Measurements from ENCODE around the gene SLC12A4.
A peak's percentile ranks its signal among the peaks of the same experiment; 100 is the strongest.
"Not testable (repeated sequence)": the region's sequence is repeated elsewhere in the genome, so short reads cannot be mapped to it uniquely, and the experiment has no call there.

SLC12A4 gene

DNA sequence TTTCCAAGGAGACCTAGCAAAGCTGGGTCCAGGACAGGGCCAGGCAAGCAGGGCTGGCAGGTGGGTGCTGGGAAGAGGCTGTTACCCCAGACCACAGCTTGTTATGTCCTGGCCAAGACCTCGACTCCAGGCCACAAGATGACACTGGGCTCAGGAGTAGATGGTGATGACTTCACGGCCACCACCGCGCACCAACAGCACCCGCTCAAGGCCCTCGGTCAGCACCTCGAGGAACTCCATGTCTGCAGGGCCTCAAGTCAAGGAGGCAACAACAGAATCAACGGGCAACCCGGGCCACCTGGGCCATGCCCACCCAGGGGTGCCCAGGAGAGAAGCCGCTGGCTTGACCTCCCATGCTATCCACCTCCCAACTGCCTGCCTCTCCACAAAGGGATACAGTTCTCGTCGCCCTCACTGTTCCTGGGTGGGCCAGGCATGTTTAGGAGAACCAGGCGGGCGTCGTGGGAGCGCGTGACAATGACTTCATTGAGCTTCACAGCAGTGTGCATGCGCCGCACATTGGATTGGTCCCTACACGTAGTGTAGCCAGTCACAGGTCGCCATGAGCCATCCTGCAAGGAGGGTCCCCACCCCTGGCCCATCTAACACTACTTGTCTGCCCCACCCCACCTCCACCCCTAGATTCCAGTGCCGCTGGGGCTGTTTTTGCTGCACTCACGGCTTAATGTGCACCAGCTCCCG, 23.6 kb downstream of the SLC12A4 start:
- Histone ChIP-seq H3K4me3 (no peak overlapping the region), H3K27ac (peak overlapping the region in 7 of 21 experiments; percentile 28 to 78 (median 62))

DNA sequence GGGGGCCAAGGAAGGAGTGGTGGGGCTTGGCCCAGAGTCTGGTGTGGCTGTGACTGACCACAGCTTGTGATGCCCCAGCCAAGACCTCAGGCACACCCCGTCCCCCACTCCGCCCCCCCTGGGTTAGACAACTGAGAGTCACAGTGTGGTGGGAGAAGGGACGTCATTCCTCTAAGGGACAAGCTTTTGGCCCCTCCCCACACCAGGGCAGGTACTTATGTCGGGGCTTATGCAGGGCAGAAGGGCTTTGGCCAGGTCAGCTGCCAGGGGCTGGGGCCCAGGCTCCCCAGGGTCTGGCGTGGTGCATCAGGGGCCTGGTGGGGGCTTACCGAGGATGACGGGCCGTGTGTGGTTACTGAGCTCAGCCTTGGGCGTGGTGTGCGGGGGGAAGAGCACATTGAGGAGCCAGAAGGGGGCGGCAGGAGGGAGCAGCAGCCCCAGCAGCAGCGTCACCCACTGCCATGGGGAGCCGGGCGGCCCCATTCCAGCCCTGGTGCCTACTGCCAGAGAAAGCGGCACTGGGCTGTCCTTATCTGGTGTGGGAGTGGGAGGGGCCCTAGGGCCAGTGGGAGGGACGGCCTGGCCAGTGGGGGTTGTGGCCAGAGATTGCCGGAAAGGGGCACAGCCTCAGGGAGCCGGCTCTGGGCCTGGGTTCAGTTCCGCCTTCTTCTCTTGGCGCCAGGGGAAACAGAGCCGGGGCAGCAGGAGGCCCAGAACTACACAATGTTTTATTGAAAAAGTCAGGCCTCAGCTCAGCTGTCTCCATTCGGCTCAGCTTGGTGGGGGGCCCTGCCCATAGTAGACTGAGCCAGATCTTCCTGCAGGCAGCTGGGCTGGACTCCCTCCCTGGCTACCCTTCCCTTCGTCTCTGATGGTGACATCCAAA, 24.6 kb downstream of the SLC12A4 start, which contains the start of gene LCAT:
Gene LCAT (minus strand): TSS at position 502 of the 886 bp plus-strand sequence. CDS start 19 bp downstream, at position 483.
- peak within 1 kb of the TSS in 9 of 21 experiments; percentile 15 to 78 (median 61) for H3K27ac ChIP-seq
- no peak within 1 kb of the TSS for H3K4me3 ChIP-seq

DNA sequence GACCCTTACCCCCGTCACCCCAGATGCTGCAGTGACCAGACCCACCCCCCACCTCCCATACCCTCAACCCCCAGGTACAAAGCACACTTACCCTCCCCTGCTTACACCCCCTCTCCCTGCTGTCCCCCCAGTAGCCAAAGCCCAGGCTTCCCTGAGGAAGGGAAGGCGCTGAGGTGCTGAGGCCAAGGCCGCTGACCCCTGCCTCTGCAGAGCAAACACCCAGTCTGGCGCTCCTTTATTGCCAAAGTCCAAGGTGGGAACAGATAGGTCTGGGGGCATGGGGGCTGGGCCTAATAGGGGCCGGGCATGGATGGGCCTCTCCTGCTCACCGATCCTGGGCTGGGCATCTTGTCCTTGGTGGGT, 25.2 kb downstream of the SLC12A4 start:
- Histone ChIP-seq H3K4me3 (no peak overlapping the region), H3K27ac (peak overlapping the region in 8 of 21 experiments; percentile 15 to 78 (median 62))

DNA sequence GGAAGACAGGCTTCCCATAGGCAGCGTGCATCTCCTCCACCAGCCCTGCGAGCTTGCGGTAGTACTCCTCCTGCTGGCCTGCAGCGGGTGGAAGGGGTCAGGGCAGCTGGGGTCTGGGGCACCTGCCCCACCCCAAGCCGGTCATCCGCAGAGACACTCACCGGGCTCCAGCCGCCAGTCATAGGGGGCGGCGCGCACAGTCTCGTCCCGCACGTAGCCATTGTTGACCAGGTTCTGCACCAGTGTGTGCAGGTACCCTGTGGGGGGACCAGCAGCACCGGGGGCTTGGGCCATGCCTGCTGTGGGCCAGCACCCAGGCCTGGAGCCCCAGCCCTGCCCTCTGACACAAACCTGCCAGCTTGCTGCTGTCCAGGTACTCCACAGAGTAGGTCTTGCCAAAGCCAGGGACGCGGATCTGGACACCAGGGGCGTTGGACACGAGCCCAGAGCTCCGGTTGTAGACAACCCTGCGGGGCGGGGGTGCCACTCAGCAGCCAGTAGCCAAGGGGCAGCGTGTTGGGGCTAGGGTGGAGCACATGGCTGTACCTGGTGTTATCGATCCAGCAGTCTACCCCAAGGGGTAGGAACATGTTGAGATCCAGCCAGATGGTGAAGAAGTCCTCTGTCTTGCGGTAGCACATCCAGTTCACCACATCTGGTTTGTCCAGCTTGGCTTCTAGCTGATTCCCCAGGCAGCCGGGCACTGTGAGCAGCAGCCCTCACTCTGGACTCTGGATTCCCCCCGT, 25.8 kb downstream of the SLC12A4 start:
- peak overlapping the region in 3 of 21 experiments; percentile 3 to 31 (median 30) for H3K27ac ChIP-seq
- H3K4me3 ChIP-seq: no peak overlapping the region

DNA sequence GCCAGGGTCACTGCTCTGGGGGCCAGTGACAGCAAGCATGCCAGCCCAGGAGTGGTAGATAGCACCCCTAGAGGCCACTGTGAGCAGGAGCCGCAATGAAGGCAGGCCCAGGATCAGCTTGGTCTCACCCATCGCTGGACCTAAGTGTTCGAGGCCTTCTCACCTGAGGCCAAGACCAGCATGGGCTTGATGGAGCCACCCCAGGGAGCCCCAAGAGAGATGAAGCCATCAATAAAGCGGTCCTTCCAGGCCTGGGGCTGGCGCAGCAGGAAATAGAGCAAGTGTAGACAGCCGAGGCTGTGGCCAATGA, 26.3 kb downstream of the SLC12A4 start:
- Histone ChIP-seq H3K4me3 (no peak overlapping the region), H3K27ac (peak overlapping the region in 1 of 21 experiments; percentile 31)

DNA sequence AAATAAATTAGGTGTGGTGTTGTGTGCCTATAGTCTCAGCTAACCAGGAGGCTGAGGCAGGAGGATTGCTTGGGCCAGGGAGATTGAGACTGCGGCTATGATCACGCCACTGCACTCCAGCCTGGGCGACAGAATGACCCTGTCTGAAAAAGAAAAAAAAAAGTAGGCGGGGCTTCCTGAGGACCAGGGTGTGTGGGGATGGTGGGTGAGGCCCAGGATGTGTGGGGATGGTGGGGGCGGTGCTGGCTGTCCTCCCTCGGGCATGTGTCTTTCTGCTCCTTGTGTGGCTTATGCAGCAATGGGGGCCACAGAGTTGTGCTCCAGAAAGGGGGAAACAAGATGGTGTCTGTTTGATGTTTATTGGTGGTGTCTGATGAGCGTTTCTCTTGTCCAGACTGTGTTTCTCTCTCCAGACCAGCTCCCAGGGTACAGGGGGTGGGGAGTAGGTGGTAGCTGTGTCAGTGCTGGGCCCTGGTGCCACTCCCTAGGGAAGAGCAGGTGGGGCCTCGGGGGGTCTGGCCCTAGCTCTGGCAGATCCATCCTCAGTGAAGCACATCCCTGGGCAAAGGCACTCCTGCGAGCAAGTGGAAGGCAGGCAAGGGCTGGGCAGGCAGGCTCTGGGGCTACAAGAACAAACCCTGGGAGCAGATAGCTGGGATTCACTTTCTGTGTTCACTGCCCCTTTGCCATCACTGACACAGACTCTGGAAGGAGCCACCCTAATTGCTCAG, 26.8 kb downstream of the SLC12A4 start:
- Histone ChIP-seq H3K27ac (peak overlapping the region in 2 of 21 experiments; percentile 29 to 31), H3K4me3 (no peak overlapping the region)

DNA sequence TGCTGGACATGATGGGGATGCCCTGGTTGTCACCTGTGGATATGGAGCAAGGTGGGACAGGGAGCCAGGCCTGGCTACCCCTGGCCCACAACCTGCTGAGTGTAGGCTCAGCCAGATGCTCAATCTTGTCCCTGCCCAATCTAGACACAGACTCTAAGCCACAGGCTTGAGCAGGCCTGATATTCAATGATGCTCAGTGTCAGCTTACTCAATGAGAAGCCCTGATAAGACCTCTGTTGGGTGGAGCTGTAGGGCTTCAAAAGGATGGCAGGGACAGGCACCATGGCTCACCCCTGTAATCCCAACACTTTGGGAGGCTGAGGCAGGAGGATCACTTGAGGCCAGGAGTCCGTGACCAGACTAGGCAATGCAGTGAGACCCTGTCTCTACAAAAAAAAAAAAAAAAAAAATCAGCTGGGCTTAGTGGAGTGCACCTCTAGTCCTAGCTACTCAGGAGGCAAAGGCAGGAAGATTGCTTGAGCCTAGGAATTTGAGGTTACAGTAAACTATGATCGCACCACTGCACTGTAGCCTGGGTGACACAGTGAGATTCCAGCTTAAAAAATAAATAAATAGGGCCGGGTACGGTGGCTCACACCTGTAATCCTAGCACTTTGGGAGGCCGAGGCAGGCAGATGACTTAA, 27.9 kb downstream of the SLC12A4 start:
- Histone ChIP-seq H3K4me3 (no peak overlapping the region), H3K27ac (peak overlapping the region in 1 of 21 experiments; percentile 14)

DNA sequence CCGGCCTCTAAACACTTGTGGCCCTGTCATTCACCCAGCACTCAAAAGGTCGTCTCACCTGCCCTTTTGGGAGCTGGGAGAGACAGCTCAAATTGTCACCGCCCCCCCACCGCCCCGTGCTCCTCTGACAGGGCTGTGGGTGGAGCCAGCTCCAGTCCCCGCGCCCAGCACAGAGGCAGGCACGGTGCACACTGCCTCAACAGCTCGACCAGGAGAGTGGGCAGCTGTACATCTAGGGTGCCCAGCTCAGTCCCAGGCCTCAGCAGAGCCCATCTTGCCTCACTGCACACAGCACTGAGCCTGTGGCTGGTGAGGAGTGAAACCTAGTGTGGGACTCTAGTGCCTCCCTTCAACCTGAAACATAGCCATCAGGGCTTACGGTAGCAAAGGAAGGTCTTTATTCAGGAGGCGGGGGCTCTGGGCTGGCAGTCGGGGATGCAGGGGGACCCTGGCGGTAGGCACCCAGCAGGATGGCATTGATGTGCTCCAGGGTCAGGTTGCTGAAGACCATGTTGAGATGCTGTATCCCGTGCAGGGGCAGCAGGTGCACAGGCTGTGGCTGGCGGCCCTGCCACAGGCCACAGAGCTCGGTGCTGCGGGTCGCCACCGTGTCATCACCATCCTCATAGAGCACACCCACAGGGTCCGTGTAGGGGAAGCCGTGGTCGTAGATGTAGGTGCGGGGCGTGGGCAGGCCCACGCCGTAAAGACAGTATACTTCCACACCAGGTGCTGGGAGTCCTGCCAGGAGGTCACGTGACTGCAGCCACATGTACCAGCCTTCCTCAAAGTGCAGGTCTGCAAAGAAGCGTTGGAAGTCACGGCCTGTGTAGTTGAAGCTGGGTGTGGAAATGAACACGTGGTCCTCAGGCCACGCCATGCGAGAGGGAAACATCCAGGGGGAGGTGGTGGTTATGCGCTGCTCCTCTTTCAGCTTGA, 28.7 kb downstream of the SLC12A4 start:
- H3K27ac ChIP-seq: peak overlapping the region in 4 of 21 experiments; percentile 2 to 55 (median 19)
- no peak overlapping the region for H3K4me3 ChIP-seq

DNA sequence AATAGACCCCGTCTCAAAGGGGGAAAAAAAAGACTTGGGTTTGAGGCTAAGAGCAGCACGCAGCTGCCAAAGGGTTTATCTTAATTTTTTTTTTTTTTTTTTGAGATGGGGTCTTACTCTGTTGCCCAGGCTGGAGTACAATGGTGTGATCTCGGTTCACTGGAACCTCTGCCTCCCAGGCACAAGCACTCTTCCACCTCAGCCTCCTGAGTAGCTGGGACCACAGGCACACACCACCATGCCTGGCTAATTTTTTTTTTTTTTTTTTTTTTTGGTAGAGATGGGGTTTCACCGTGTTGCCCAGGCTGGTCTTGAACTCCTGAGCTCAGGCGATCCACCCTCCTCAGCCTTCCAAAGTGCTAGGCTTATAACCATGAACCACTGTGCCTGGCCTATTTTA, 30.7 kb downstream of the SLC12A4 start:
- peak overlapping the region in 11 of 21 experiments; percentile 88 to 99 (median 94) for H3K27ac ChIP-seq
- not testable (repeated sequence) for H3K4me3 ChIP-seq

DNA sequence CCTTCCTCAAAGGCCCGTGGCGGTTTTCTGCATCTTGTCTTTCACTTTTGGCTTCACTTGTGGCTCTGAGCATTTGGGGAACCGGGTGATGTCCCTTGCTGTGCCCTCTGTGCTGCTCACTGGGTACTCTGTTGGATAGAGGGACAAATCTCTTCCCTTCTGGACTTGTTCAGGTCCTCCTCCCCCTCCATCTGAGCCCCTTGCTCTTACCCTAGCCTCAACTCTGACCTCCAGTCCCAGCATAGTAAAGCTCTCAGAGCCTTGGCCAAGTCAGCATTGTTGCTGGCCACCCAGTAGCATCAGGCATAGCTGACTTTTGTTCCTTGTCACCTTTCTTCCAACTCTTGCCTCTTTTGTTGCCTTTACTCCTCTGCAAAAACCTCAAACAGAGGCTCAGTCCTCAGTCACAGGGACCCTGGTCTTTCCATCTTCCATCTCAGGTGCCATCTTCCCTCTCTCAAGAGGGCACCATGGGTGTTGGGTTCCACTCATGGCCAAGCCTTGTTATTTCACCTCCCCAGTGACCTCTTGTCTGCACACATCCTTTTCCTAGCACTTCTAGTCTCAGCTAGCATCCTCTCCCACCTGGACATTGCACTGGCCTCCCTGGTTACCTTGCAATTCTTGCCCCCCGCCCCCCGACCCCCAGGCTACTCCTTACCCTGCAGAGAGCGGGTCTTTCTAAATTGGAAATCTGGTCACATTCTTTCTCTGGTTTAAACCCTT, 31.4 kb downstream of the SLC12A4 start:
- peak overlapping the region in 20 of 21 experiments; percentile 88 to 99 (median 95) for H3K27ac ChIP-seq
- H3K4me3 ChIP-seq: peak overlapping the region; percentile 66 to 95 (median 67)

DNA sequence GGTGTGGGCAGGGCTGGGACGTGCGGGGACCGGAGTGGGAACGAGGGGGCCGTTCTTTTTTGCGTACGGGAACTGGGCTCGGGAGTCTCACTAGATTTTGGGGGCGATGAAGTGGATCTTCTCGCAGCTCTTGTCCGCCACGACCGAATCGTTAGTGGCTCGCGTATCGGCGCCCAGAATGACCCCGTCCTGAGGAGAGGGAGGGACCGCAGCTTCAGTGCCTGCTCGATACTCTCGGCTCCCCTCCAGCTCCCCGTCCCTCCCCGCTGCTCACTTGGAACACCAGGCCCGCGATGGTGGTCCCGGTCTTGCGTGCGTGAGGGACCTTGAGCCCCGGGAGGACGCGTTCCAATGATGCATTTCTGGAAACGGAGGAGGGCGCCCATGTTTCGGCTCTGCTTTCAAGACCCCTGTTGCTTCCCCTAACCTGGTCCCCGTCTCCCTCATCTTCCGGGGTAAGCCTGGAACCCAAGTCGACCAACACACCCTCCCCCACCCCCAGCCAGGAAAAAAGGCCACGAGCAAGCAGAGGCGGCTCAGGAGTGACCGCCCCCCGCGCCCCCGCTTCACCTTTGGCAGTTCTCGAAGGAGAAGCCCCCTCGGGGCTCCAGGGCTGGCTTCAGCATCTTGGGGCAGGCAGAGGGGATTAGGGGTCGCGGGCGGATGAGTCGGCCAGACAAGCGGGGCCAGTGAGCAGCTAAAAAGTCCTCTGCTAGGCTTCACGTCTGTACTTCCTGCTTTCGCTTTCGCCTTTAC, 32.1 kb downstream of the SLC12A4 start, which contains the start of gene PSMB10:
Gene PSMB10 (minus strand): TSS at position 727 of the 756 bp plus-strand sequence. CDS start 101 bp downstream, at position 626.
- H3K27ac ChIP-seq: peak within 1 kb of the TSS; percentile 68 to 99 (median 95)
- peak within 1 kb of the TSS; percentile 66 to 95 (median 67) for H3K4me3 ChIP-seq

DNA sequence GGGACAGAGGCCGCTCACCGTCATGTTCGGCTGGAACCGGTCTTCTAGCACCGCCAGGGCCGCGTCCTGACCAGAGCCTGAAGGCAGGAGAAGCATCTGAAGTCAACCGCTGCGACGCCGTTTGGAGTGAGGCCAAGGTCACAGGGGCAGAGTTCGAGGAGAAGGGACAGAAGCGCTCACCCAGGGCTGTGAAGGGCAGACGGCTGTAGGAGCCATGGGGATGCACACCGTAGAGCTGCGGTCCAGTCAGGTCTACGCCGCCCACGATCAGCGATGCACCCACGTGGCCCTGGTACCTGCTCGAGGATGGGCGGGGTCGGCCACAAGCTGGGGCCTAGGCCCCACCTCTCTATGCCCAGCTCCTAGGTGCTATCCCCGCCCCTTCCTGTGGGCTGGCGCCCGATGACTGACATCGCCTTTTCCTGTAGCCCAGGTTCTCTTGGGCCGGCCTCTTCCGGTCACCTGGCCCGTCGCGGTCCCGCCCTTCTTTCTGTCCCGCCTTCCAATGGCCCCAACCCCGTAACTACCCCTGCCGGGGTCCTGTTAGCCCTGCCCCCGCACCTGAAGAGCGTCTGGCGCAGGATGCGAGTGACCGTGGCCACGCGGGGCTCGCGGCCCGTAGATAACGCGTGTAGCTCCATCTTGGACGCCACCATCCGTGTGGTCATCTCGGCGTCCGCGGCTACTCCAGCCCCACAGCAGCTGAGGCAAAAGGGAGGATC, 32.9 kb downstream of the SLC12A4 start:
- H3K27ac ChIP-seq: peak overlapping the region; percentile 68 to 99 (median 95)

DNA sequence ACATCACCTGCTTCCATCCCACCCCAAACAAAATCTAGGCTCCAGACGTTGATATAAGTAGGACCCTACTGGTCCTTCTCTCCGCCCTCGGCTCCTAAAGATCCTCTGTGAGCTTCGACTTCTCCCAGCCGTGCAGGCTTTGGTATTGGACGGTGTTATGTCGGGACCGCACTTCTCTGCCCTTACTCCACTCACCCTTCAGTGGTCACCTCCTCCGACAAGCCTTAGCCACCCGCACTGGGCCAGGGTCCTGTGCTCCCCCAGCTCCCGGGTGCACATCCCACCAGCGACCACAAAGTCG, 33.4 kb downstream of the SLC12A4 start:
- H3K27ac ChIP-seq: peak overlapping the region in 15 of 21 experiments; percentile 88 to 99 (median 96)

More for the DNA sequence above, 32.9 kb downstream of the SLC12A4 start:
- peak overlapping the region; percentile 66 to 95 (median 67) for H3K4me3 ChIP-seq

DNA sequence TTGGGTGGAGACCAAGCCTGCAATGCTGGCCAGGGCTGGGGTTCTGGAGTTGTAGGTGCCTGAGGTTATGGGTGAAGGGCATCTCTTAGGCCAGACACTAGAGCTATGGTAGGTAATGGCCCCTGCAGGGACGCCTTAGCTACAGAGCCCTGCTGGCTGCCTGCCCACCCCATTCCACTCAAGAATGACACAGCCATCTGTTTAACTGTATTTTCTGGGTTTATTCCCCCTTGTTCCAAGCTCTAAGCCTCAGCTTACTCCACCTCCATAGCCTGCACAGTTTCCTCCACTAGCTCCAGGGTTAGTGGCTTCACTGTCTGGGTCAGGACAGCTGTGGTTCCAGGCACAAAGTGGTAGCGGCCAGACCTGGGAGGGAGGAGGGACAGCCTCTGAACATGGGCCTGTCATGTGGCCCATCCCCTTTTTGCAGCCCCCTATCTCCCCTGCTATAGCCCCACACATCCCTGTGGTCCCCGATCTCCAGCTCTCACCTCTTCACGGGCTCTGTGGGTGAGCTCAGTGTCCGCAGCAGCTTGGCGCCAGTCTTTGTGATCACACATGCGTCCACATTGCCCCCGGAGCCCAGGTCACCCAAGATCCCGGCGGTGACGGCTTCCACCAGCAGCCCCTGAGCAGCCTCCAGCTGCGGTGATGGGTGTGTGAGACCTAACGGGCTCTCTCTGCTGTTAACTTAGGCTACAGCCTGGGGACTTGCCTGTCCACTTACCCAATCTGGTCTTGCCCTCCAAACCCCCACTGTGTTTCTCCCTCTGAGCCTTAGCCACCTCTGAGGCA, 33.9 kb downstream of the SLC12A4 start:
- peak overlapping the region in 12 of 21 experiments; percentile 4 to 99 (median 96) for H3K27ac ChIP-seq
- peak overlapping the region in 3 of 7 experiments; percentile 67 to 95 (median 67) for H3K4me3 ChIP-seq

More for the DNA sequence above, 33.4 kb downstream of the SLC12A4 start:
- H3K4me3 ChIP-seq: peak overlapping the region; percentile 66 to 95 (median 67)

DNA sequence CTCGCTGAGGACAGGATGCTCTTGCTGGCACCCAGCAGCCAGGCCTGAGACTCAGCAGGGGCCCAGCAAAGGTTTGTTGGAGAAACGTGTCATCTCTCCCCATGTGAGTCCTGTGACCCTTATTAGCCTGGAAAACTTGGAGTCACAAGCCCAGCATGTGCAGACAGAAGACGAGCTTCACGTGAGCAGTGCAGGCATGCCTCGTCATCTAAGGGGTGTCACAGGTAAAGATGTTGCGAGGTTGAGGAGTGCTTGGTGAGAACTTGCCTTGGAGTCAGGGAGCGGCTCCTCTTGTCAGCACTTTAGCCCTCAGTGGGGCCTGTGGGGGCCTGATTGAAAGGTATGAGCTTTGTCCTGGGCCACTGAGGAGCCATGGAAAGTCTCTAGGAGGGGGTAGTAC, 34.6 kb downstream of the SLC12A4 start:
- peak overlapping the region in 5 of 21 experiments; percentile 2 to 98 (median 49) for H3K27ac ChIP-seq
- no peak overlapping the region for H3K4me3 ChIP-seq

All from skin epidermis (tissue), 12 donors.